AG08395 (cell line): ENCODE measurements around the gene KIF23.
A peak's percentile ranks its signal among the peaks of the same experiment; 100 is the strongest.
"Not testable (repeated sequence)": the region's sequence is repeated elsewhere in the genome, so short reads cannot be mapped to it uniquely, and the experiment has no call there.

Experiments used
- DNase-seq: peaks from one replicate; pipeline ENCODE4 v3.0.0; 2012; ENCODE audit warnings: mixed read lengths, low spot score

Gene KIF23

DNA sequence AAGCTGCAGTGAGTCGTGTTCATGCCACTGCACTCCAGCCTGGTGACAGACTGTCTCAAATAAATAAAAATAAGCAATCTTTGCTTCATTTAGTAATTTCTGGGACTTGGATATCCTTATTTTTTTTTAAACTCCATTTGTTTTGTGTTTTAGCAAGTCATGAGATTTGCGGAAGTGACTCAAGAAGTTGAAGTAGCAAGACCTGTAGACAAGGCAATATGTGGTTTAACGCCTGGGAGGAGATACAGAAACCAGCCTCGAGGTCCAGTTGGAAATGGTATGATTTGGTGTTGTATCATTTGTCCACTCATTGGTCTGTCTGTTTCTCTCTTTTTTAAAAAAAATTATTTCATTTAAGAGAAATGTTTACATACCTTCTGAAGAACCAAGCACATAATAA lies 21.8 kb downstream of the KIF23 start:
- no peak for DNase-seq

DNA sequence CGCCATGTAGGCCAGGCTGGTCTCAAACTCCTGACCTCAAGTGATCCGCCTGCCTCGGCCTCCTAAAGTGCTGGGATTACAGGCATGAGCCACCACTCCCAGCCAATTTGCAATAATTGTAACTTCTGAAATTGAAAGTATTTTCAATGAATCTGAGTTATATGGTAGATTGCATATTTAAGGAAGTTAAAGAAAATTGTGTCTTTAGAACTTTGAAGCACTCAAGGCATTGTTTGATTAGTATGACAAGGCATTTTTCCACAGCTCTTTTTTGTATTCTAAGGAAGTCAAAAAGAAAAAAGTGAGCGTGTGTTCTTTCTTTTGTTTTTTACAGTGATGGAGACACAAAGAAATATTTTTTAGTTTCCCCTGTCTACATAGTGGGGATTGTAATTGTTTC lies 22.8 kb downstream of the KIF23 start:
- no peak for DNase-seq

DNA sequence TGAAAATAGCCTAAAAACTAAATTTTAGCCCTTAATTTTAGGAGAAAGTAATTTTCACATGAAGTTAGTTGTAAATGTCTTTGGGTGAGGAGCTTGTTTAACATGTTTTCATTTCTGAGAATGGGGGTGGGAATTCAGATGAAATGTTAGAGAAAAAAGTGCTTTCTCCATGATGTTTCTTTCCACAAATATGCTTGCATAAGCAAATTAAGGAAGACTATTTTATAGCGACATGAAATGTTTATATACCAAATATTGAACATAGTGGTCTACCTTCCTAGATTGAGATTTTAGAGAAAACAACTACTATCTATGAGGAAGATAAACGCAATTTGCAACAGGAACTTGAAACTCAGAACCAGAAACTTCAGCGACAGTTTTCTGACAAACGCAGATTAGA lies 25.5 kb downstream of the KIF23 start:
- DNase-seq = no peak

GRCh38 chr15:69443032-69443611 lies 29.0 kb downstream of the KIF23 start:
- no peak for DNase-seq

DNA sequence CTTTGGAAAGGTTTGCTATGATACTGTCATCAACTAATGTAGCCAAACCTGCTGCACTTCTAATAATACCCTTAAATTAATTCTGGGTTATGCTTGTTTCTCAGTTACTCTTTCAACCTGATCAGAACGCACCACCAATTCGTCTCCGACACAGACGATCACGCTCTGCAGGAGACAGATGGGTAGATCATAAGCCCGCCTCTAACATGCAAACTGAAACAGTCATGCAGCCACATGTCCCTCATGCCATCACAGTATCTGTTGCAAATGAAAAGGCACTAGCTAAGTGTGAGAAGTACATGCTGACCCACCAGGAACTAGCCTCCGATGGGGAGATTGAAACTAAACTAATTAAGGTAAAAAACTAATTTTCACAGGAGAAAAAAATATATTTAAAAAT lies 30.5 kb downstream of the KIF23 start:
- no peak for DNase-seq

DNA sequence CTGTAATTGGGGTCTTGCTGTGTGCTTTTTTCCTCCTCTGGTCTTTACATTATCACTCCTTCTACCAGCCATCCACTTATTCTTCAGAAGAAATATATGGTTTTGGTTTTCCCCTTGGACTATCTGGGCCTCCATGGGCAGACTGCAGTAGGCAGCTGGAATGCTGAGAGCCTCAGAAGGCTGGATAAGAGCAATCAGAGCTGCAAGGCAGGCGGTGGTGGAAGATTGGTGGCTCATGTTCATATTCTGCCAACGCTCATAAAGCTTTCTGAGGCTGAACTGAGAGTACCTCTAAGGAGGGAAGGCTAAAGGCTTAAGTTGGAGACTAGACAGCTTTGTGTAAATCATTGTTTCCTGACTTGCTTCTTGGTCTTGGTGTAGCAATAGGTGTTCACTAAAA lies 32.8 kb downstream of the KIF23 start:
- DNase-seq = no peak

GRCh38 chr15:69450221-69450620 lies 36.1 kb downstream of the KIF23 start:
- DNase-seq = not testable (repeated sequence)

GRCh38 chr15:69450968-69451695 lies 37.0 kb downstream of the KIF23 start:
- no peak for DNase-seq

- peak; percentile 8 for DNase-seq
Measured at GRCh38 chr15:69451951-69452691, 38.0 kb downstream of the KIF23 start.

GRCh38 chr15:69452692-69453521 lies 38.8 kb downstream of the KIF23 start, which contains the start of gene RPLP1:
Gene RPLP1 (plus strand): TSS chr15:69452818. CDS start chr15:69452949, 131 bp downstream.
- peak; percentile 99 for DNase-seq

DNA sequence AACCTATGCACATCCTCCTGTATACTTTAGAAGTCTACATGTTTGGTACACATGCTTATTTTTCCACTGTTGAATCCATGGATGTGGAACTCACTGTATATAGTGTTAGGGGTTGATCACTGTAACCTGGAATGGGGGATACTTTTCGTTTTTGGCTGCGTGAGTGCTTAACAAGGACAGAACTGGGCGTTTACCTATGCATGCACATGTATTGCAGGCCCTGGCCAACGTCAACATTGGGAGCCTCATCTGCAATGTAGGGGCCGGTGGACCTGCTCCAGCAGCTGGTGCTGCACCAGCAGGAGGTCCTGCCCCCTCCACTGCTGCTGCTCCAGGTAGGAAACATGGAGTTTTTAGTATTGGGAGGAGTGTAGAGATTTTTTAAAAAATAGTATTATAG lies 40.8 kb downstream of the KIF23 start:
- no peak for DNase-seq

GRCh38 chr15:69456208-69457166 lies 42.3 kb downstream of the KIF23 start:
- no peak for DNase-seq

DNA sequence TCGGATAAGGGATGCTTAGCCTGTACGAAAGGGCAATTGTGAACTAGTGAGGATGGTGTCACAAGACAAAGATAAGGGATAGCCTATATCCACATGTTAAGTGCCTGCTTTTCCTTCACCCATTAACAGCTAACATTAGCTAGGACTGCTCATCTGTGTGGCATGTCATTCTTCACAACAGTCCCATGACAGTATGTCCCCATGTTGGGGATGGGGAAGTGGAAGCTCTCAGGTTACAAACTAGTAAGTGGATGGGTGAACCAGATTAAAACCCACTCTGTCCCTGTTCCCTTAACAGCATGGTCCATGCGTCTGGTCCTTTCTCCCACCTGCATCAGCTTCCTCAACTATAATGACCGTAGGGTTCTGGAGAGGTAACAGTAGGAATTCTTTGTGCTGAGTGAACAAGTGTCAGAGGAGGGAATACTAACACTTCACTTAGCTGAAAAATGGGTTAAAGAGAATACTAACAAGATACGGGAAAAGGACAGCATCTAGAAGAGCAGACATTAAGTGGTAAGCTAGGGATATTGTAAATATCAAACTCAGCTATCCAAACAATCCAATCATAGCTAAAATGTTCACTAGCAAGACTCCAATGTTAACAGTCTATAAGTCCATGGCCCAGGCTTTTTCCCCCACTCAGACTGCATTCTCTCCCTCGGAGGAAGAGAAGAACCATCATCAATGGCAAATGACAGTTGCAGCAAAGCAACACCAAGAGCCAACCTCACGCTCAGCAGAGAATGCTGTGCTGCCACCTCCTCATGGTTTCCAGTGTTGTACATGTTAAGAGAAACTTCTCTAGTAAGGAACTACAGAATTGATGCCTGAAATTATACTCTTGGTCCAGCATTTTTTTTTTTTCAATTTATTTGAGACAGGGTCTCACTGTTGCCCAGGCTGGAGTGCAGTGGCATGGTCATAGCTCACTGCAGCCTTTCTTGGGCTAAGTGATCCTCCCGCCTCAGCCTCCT lies 43.4 kb downstream of the KIF23 start:
- no peak for DNase-seq

GRCh38 chr15:69459066-69459465 lies 44.9 kb downstream of the KIF23 start:
- no peak for DNase-seq

- no peak for DNase-seq
Measured at GRCh38 chr15:69460481-69460880, 46.3 kb downstream of the KIF23 start.

GRCh38 chr15:69462030-69462492 lies 47.9 kb downstream of the KIF23 start:
- DNase-seq = no peak

DNA sequence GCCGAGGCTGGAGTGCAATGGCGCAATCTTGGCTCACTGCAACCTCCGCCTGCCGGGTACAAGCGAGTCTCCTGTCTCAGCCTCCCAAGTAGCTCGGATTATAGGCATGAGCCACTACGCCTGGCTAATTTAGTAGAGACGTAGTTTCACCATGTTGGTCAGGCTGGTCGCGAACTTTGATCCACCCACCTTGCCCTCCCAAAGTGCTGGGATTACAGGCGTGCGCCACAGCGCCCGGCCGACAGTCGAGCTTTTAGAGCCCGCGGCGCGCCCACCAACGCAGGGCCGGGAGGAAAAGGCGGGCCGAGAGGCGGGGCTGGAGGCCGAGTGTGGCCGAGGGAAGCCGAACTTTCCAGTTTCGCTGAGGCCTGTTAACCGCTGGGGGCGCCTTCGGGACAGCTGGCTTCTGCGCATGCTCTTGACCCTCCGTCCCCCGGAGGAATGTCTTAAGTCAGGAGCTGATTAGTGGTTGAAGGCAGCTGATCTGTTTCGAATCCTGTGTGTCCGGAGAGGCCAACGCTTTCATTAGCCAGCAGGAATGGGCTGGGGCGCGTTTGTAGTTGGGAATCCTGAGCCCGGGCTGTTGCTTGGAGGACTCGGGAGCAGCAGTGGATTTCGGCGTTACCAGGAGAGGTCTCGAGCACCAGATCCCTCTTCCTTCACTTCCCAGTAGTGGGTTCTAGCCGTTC lies 48.5 kb downstream of the KIF23 start:
- DNase-seq = peak; percentile 100

- no peak for DNase-seq
Measured at GRCh38 chr15:69463182-69463756, 49.1 kb downstream of the KIF23 start.

DNA sequence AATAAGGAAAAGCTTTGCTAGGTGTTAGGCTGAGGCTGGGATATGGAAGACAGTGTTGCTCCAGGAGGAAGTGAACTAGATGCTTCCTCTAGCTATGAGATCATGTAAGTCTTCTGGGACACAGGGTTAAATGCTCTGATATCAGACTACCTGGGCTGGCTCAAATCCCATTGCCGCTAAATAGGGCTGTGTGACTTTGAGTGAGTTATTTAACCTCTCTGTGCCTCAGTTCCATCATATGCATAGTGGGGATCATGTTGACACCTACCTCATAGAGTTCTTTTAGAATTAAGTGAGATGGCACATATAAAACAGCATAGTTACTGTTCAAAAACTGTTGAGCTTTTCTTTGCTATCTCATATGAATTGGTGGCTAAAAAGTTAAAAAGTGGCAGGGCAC lies 51.1 kb downstream of the KIF23 start:
- no peak for DNase-seq
